K562 (cell line): ENCODE results near the gene CD164. TPM values are rescaled to one million over a fixed set of nuclear protein-coding genes. Genes with fewer than 3 reads are reported as not detected.

ENCODE experiments used
- ASH1L ChIP-seq: fragments of 450-650 bp; IDR thresholded peaks from 2 replicates; pipeline ENCODE4 v1.6.1; 2018; ENCODE audit warnings: borderline replicate concordance, mild to moderate bottlenecking, low read depth; ENCODE audit not compliant: partially characterized antibody
- C11orf30 ChIP-seq: fragments of 450-650 bp; IDR thresholded peaks from 2 replicates; pipeline ENCODE4 v1.6.1; 2016; ENCODE audit warnings: low read depth, mild to moderate bottlenecking
- CEBPG ChIP-seq, 3 experiments: fragments of 200-800 bp in 1 of 3; sonication (Bioruptor generic) in 1 of 3; sonication (generic) in 1 of 3; formaldehyde crosslinking in 1 of 3; IDR thresholded peaks in 2 of 3; conservative IDR thresholded peaks in 1 of 3; 2 replicates each; pipeline versions ENCODE4 v1.6.1 to v1.8.0; 2016 to 2022; ENCODE audit warnings: missing compliant biosample characterization in 2 of 3, missing genetic modification characterization in 2 of 3, mild to moderate bottlenecking in 1 of 3, missing genetic modification reagents in 1 of 3
- DPF2 ChIP-seq: fragments of 450-650 bp; IDR thresholded peaks from 2 replicates; pipeline ENCODE4 v1.6.1; 2016
- GATAD2A ChIP-seq: fragments of 450-650 bp; IDR thresholded peaks from 2 replicates; pipeline ENCODE4 v1.6.1; 2017
- IRF2 ChIP-seq: sonication (generic); formaldehyde crosslinking; IDR thresholded peaks from 2 replicates; pipeline ENCODE4 v1.8.1; 2022; ENCODE audit warnings: mild to moderate bottlenecking, missing genetic modification reagents
- MCM5 ChIP-seq: fragments of 450-650 bp; IDR thresholded peaks from 2 replicates; pipeline ENCODE4 v1.6.1; 2016; ENCODE audit warnings: low read depth
- TAF15 ChIP-seq: fragments of 200-400 bp; formaldehyde crosslinking; IDR thresholded peaks from 2 replicates; pipeline ENCODE4 v1.6.1; 2017; ENCODE audit warnings: mild to moderate bottlenecking, low read depth, low read length, moderate library complexity
- TBP ChIP-seq: optimal IDR thresholded peaks from 2 replicates; pipeline ENCODE3; 2011; ENCODE audit warnings: low read depth, low read length, improper control_type of control experiment
- TGIF2 ChIP-seq: sonication (generic); formaldehyde crosslinking; IDR thresholded peaks from 2 replicates; pipeline ENCODE4 v1.8.1; 2022; ENCODE audit warnings: mild to moderate bottlenecking, missing genetic modification reagents, moderate library complexity
- ZNF24 ChIP-seq: fragments of 450-650 bp; IDR thresholded peaks from 2 replicates; pipeline ENCODE4 v1.6.1; 2016
- ZNF561 ChIP-seq: fragments of 450-650 bp; formaldehyde crosslinking; conservative IDR thresholded peaks from 2 replicates; pipeline ENCODE4 v1.4.0; 2020; ENCODE audit warnings: mild to moderate bottlenecking, moderate library complexity
- ZNF717 ChIP-seq: fragments of 250-450 bp; sonication (Bioruptor Pico); IDR thresholded peaks from 2 replicates; pipeline ENCODE4 v1.5.0; 2021
- polyA plus RNA-seq, 8 experiments: library from polyadenylated mRNA; depleted of rRNA in 4 of 8; stranded (reverse) in 5 of 8; unstranded in 3 of 8; fragments of >200 nt; fragmentation: Nextera tagmentation in 2 of 8; fragmentation: Illumina TruSeq in 1 of 8; extraction: Ambion mirVana in 2 of 8; extraction: Trizol in 1 of 8; gene quantifications; 2 replicates each; pipeline versions ENCODE4 v1.2.1 to v1.2.3, GENCODE V29; 2011 to 2014; ENCODE audit warnings: inconsistent platforms in 1 of 8, missing spikeins in 1 of 8
- total RNA-seq, 7 experiments: library from RNA; depleted of rRNA in 6 of 7; stranded (reverse); fragments of >200 nt in 6 of 7; fragmentation: Illumina TruSeq in 2 of 7; extraction: Trizol in 2 of 7; gene quantifications; 2 replicates each; pipeline versions ENCODE4 v1.2.1 to v1.2.3, GENCODE V29; 2011 to 2021; ENCODE audit warnings: low replicate concordance in 1 of 7
- TF ChIP-seq, protein P1 (sequence below): fragments of 450-650 bp; IDR thresholded peaks from 2 replicates; pipeline ENCODE4 v1.6.1; 2016; ENCODE audit warnings: low read depth, mild to moderate bottlenecking, moderate library complexity
- TF ChIP-seq, protein P2 (sequence below): IDR thresholded peaks from 3 replicates; pipeline ENCODE4 v1.6.1; 2011; ENCODE audit warnings: borderline replicate concordance, mild to moderate bottlenecking, moderate library complexity; ENCODE audit not compliant: insufficient read length; ENCODE audit errors: extremely low read depth
- TF ChIP-seq, protein P3 (sequence below): fragments of 450-650 bp; formaldehyde crosslinking; IDR thresholded peaks from 2 replicates; pipeline ENCODE4 v1.4.0; 2020; ENCODE audit warnings: mild to moderate bottlenecking
- TF ChIP-seq, protein P4 (sequence below): sonication (generic); formaldehyde crosslinking; IDR thresholded peaks from 2 replicates; pipeline ENCODE4 v1.8.0; 2022; ENCODE audit warnings: missing genetic modification reagents, mild to moderate bottlenecking, borderline replicate concordance
- TF ChIP-seq, protein P5 (sequence below): sonication (generic); formaldehyde crosslinking; IDR thresholded peaks from 2 replicates; pipeline ENCODE4 v1.8.0; 2022; ENCODE audit warnings: mild to moderate bottlenecking, missing genetic modification reagents

The CD164 gene
- total and polyA plus RNA-seq, 9 of the 15 experiments (the other 6 are each of a cell fraction or from before 2014, with no cell fraction given), result 79.5 to 317 (median 165) TPM

DNA sequence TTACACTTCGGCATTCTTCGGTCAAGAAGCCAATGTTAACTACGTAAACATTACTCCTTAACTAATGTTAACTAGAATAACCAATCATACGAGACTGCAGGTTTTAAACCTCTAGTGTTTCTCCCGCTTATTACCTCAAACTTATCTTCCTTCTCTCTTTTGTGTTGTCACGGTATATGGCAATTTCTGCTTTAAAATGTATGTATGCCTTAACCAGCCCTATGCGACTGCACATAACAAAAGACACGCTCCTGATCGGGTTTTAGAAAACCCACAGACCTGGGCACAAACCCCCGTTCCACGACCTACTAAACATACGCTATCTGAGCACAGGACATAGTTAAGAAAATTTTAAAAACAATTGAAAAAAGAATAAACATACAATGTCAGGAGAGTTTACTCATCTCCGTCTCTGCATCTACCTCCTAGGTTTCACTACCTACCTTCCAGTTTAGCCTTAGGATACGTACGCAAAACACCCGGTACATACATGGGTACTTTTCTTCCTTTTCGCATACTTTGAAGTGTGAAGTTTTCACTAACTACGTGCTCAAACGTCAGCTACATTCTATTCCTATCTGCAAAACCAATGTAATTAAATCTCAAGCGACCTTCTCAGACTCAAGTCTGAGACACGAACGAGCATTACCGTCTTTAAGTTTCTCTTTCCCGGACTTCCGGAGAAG lies 1.1 kb downstream of the CD164 start (continued):
- TF ChIP-seq, protein P1, sequence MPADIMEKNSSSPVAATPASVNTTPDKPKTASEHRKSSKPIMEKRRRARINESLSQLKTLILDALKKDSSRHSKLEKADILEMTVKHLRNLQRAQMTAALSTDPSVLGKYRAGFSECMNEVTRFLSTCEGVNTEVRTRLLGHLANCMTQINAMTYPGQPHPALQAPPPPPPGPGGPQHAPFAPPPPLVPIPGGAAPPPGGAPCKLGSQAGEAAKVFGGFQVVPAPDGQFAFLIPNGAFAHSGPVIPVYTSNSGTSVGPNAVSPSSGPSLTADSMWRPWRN, result no peak
- no peak for TF ChIP-seq ZNF717 (CRISPR knock-in tag)
- TF ChIP-seq, protein P2, sequence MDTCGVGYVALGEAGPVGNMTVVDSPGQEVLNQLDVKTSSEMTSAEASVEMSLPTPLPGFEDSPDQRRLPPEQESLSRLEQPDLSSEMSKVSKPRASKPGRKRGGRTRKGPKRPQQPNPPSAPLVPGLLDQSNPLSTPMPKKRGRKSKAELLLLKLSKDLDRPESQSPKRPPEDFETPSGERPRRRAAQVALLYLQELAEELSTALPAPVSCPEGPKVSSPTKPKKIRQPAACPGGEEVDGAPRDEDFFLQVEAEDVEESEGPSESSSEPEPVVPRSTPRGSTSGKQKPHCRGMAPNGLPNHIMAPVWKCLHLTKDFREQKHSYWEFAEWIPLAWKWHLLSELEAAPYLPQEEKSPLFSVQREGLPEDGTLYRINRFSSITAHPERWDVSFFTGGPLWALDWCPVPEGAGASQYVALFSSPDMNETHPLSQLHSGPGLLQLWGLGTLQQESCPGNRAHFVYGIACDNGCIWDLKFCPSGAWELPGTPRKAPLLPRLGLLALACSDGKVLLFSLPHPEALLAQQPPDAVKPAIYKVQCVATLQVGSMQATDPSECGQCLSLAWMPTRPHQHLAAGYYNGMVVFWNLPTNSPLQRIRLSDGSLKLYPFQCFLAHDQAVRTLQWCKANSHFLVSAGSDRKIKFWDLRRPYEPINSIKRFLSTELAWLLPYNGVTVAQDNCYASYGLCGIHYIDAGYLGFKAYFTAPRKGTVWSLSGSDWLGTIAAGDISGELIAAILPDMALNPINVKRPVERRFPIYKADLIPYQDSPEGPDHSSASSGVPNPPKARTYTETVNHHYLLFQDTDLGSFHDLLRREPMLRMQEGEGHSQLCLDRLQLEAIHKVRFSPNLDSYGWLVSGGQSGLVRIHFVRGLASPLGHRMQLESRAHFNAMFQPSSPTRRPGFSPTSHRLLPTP, result no peak
- TF ChIP-seq, protein P3, sequence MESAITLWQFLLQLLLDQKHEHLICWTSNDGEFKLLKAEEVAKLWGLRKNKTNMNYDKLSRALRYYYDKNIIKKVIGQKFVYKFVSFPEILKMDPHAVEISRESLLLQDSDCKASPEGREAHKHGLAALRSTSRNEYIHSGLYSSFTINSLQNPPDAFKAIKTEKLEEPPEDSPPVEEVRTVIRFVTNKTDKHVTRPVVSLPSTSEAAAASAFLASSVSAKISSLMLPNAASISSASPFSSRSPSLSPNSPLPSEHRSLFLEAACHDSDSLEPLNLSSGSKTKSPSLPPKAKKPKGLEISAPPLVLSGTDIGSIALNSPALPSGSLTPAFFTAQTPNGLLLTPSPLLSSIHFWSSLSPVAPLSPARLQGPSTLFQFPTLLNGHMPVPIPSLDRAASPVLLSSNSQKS (CRISPR knock-in tag), result no peak
- no peak for TF ChIP-seq ASH1L
- no peak for TF ChIP-seq ZNF24
- no peak for TF ChIP-seq IRF2 (CRISPR knock-in tag)
- TF ChIP-seq, protein P4, sequence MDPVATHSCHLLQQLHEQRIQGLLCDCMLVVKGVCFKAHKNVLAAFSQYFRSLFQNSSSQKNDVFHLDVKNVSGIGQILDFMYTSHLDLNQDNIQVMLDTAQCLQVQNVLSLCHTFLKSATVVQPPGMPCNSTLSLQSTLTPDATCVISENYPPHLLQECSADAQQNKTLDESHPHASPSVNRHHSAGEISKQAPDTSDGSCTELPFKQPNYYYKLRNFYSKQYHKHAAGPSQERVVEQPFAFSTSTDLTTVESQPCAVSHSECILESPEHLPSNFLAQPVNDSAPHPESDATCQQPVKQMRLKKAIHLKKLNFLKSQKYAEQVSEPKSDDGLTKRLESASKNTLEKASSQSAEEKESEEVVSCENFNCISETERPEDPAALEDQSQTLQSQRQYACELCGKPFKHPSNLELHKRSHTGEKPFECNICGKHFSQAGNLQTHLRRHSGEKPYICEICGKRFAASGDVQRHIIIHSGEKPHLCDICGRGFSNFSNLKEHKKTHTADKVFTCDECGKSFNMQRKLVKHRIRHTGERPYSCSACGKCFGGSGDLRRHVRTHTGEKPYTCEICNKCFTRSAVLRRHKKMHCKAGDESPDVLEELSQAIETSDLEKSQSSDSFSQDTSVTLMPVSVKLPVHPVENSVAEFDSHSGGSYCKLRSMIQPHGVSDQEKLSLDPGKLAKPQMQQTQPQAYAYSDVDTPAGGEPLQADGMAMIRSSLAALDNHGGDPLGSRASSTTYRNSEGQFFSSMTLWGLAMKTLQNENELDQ, result 0 out of 2 replicates have a peak, but pooled peaks have one; percentile 44
- no peak for TF ChIP-seq MCM5
- TF ChIP-seq TAF15, result no peak
- TF ChIP-seq, protein P5, sequence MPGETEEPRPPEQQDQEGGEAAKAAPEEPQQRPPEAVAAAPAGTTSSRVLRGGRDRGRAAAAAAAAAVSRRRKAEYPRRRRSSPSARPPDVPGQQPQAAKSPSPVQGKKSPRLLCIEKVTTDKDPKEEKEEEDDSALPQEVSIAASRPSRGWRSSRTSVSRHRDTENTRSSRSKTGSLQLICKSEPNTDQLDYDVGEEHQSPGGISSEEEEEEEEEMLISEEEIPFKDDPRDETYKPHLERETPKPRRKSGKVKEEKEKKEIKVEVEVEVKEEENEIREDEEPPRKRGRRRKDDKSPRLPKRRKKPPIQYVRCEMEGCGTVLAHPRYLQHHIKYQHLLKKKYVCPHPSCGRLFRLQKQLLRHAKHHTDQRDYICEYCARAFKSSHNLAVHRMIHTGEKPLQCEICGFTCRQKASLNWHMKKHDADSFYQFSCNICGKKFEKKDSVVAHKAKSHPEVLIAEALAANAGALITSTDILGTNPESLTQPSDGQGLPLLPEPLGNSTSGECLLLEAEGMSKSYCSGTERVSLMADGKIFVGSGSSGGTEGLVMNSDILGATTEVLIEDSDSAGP, result no peak
- TF ChIP-seq C11orf30, result no peak
- 0 out of 2 replicates have a peak, but pooled peaks have one; percentile 28 for TF ChIP-seq CEBPG (CRISPR knock-in tag; IDR thresholded peaks at IDR 0.05)
- no peak for TF ChIP-seq CEBPG (tag; conservative IDR thresholded peaks at IDR 0.05 in 1 of 2, IDR thresholded peaks at IDR 0.05 in 1 of 2)
- TF ChIP-seq GATAD2A, result no peak
- peak; percentile 27; the same call in 1 of the 2 replicates for TF ChIP-seq TGIF2
- TF ChIP-seq ZNF561 (CRISPR knock-in tag), result no peak
- TF ChIP-seq TBP, result no peak
- 0 out of 2 replicates have a peak, but pooled peaks have one; percentile 25 for TF ChIP-seq DPF2
